ENCODE data around the gene NBAS. TPM values are rescaled to one million over a fixed set of nuclear protein-coding genes. Genes with fewer than 3 reads are reported as not detected.

NBAS gene
- total and polyA plus RNA-seq, 2 of the 4 experiments (the other 2 are of a cell fraction) = 22.3 to 105 TPM

- Histone ChIP-seq H3K9ac (ENCODE audit: low read depth, low read length) (no peak overlapping the region), H3K18ac (ENCODE audit: low read depth, low read length) (no peak overlapping the region), H3K14ac (replicated peaks; ENCODE audit: low read depth, low read length) (no peak overlapping the region), H3K9me1 (ENCODE audit: insufficient read depth, low read length) (peaks cover 11% of the 10 kb centered on the region), H2BK20ac (ENCODE audit: low read depth, low read length) (no peak overlapping the region), H2AK9ac (replicated peaks; ENCODE audit: low read depth, low read length, poor library complexity) (no peak overlapping the region), H2BK120ac (ENCODE audit: low read depth, low read length) (no peak overlapping the region), H3K27me3 (ENCODE audit: control insufficient read depth, insufficient read depth, low read length) (no peaks in the 10 kb centered on the region), H3K79me1 (ENCODE audit: low read depth in 1 of 2, low read length in 2 of 2) (peaks cover 10 to 18% of the 10 kb centered on the region in 2 experiments), H3K36me3 (ENCODE audit: control insufficient read depth, insufficient read depth, low read length) (peaks cover 10% of the 10 kb centered on the region), H3K27ac (ENCODE audit: insufficient read depth, low read length) (no peak overlapping the region), H2BK15ac (ENCODE audit: low read depth, low read length) (no peak overlapping the region), H4K91ac (ENCODE audit: insufficient read depth, low read depth, low read length) (no peak overlapping the region), H3K4me3 (ENCODE audit: insufficient read depth, low read depth, low read length) (no peak overlapping the region), H3K4ac (ENCODE audit: low read depth, low read length) (no peak overlapping the region), H3K4me2 (ENCODE audit: low read depth, low read length) (no peak overlapping the region), H3K4me1 (ENCODE audit: control insufficient read depth, insufficient read depth, low read length) (peaks cover 3% of the 10 kb centered on the region; the same call in 1 of the 2 replicates), H3K9me3 (ENCODE audit: control insufficient read depth, insufficient read depth, low read length) (no peaks in the 10 kb centered on the region), H4K8ac (ENCODE audit: low read depth in 2 of 2, low read length in 2 of 2) (no peak overlapping the region), H2AK5ac (ENCODE audit: low read depth, low read length) (no peak overlapping the region), H4K5ac (ENCODE audit: low read depth, low read length) (no peak overlapping the region), H3K23ac (ENCODE audit: low read depth, low read length) (no peak overlapping the region), H3K56ac (ENCODE audit: extremely low read depth, insufficient read depth, low read length) (no peak overlapping the region), H2BK5ac (ENCODE audit: low read depth, low read length, poor library complexity, severe bottlenecking) (no peak overlapping the region), H2AFZ (replicated peaks; ENCODE audit: low read length, poor library complexity) (no peak overlapping the region), H4K20me1 (ENCODE audit: insufficient read depth, low read length) (no peaks in the 10 kb centered on the region; the same call in 1 of the 2 replicates)
- ATAC-seq (ENCODE audit: low read depth) (no peak), DNase-seq (no peak)
- no TSS peak for BruUV-seq (replicated peaks)
- WGBS, 2 experiments (ENCODE audit: extremely low coverage in 2 of 2, insufficient read length in 1 of 2) = no CpG with 5 or more reads among the region's 1 CpG
- intact Hi-C loops (cut with micrococcal nuclease) = no loop called here
- ChIA-PET CTCF (no interaction called here), POLR2A (ENCODE audit: unreplicated experiment) (no interaction called here)
- dilution Hi-C loops (cut with HindIII; ENCODE audit: low sequenced_read_pairs, unreplicated experiment) = no loop called here
- TF ChIP-seq BHLHE40 (IDR thresholded peaks at IDR 0.05; ENCODE audit: low read depth, low read length) = no peak
- TF ChIP-seq RAD21 (IDR thresholded peaks at IDR 0.05; ENCODE audit: low read length) = no peak
- no peak for TF ChIP-seq RFX5 (IDR thresholded peaks at IDR 0.05; ENCODE audit: low read depth, low read length)
- TF ChIP-seq MXI1 (IDR thresholded peaks at IDR 0.05; ENCODE audit: borderline replicate concordance, low read depth, low read length) = no peak
- no peak for TF ChIP-seq RCOR1 (IDR thresholded peaks at IDR 0.05; ENCODE audit: insufficient replicate concordance, low read length)
- TF ChIP-seq CHD1 (IDR thresholded peaks at IDR 0.05; ENCODE audit: low read depth, low read length) = no peak
- TF ChIP-seq CEBPB (IDR thresholded peaks at IDR 0.05; ENCODE audit: low read depth, low read length) = no peak
- in situ Hi-C loops (cut with MboI; ENCODE audit: low sequenced_read_pairs) = no loop called here
These were observed 203.9 kb downstream of the NBAS start for GRCh38 chr2:15357186-15357585.

Data from IMR-90 (cell line).